A549 (cell line): ENCODE measurements around the gene BEX3. TPM values are rescaled to one million over a fixed set of nuclear protein-coding genes. Genes with fewer than 3 reads are reported as not detected.

Experiments
- ATAC-seq, 2 experiments: fragments of 200-7000 bp in 1 of 2; fragments of >200 bp in 1 of 2; cut with Nextera tagmentation in 1 of 2; cut with Tn5 transposase in 1 of 2; 3 replicates each; pipeline versions ENCODE4 v1.8.0 to v1.9.1; 2018 to 2020; ENCODE audit warnings: mild to moderate bottlenecking in 1 of 2, moderate library complexity in 1 of 2
- CTCF ChIA-PET: fragments of 300-600 bp; sonication (Branson Sonifier 250); formaldehyde crosslinking; extraction: SDS; loops from one replicate; lab custom pipeline; 2021; ENCODE audit warnings: antibody characterized with exemption, inconsistent platforms; lab: Yijun Ruan, JAX
- POLR2A ChIA-PET: fragments of 350-600 bp; formaldehyde crosslinking; extraction: SDS; loops from one replicate; lab custom pipeline; 2021; ENCODE audit warnings: antibody characterized with exemption, inconsistent platforms; lab: Yijun Ruan, JAX
- DNase-seq, 2 experiments: peaks; one replicate each; pipeline versions ENCODE4 v3.0.0 to v3.0.0-alpha.2; 2011 to 2016; ENCODE audit warnings: low read depth in 1 of 2, low spot score in 1 of 2
- FAIRE-seq: peaks from 2 replicates; lab custom pipeline; 2011; peaks lifted over from hg19 to GRCh38; lab: Jason Lieb, UNC
- H3K27ac ChIP-seq, 2 experiments: fragments of >200 bp; sonication (Bioruptor Twin); formaldehyde crosslinking; 3 replicates each; pipeline ENCODE4 v1.5.1; 2016 to 2017
- H3K4me1 ChIP-seq: fragments of >200 bp; sonication (Bioruptor Twin); formaldehyde crosslinking; 3 replicates; pipeline ENCODE4 v1.6.1; 2016
- H3K4me2 ChIP-seq: fragments of >200 bp; sonication (Bioruptor Twin); formaldehyde crosslinking; 3 replicates; pipeline ENCODE4 v1.6.1; 2016
- H3K4me3 ChIP-seq: fragments of >200 bp; sonication (Bioruptor Twin); formaldehyde crosslinking; 3 replicates; pipeline ENCODE4 v1.5.1; 2016
- H3K9me3 ChIP-seq: fragments of >200 bp; sonication (Bioruptor Twin); formaldehyde crosslinking; 3 replicates; pipeline ENCODE4 v1.6.1; 2016
- CBX8 ChIP-seq: fragments of 200-600 bp; sonication (generic); IDR thresholded peaks from 2 replicates; pipeline ENCODE4 v1.6.1; 2016
- CHD2 ChIP-seq: fragments of 150-350 bp; IDR thresholded peaks from 2 replicates; pipeline ENCODE4 v1.6.1; 2014; ENCODE audit warnings: low read length; ENCODE audit not compliant: partially characterized antibody
- CHD4 ChIP-seq: fragments of 200-600 bp; sonication (generic); IDR thresholded peaks from 2 replicates; pipeline ENCODE4 v1.6.1; 2016; ENCODE audit warnings: antibody characterized with exemption, mild to moderate bottlenecking, borderline replicate concordance
- EP300 ChIP-seq, 2 experiments: fragments of >200 bp; sonication (Bioruptor Twin); formaldehyde crosslinking; IDR thresholded peaks; 2 replicates in 1 of 2; 3 replicates in 1 of 2; pipeline ENCODE4 v1.6.1; 2016 to 2017
- ESRRA ChIP-seq: fragments of 150-350 bp; IDR thresholded peaks from 2 replicates; pipeline ENCODE4 v1.6.1; 2014; ENCODE audit warnings: mild to moderate bottlenecking, low read length, borderline replicate concordance
- FOSL2 ChIP-seq, 2 experiments: fragments of 450-650 bp in 1 of 2; fragments of >200 bp in 1 of 2; sonication (Bioruptor Twin) in 1 of 2; formaldehyde crosslinking; IDR thresholded peaks; 2 replicates each; pipeline versions ENCODE4 v1.5.0 to v1.6.1; 2016 to 2020; ENCODE audit warnings: mild to moderate bottlenecking in 1 of 2, moderate library complexity in 1 of 2
- HEYL ChIP-seq: fragments of 250-450 bp; sonication (Bioruptor Pico); IDR thresholded peaks from 2 replicates; pipeline ENCODE4 v1.8.0; 2021; ENCODE audit warnings: mild to moderate bottlenecking, moderate library complexity
- JUNB ChIP-seq: fragments of >200 bp; sonication (Bioruptor Twin); formaldehyde crosslinking; IDR thresholded peaks from 2 replicates; pipeline ENCODE4 v1.6.1; 2016
- MAFK ChIP-seq: fragments of 450-650 bp; IDR thresholded peaks from 2 replicates; pipeline ENCODE4 v1.6.1; 2014; ENCODE audit not compliant: partially characterized antibody
- MAZ ChIP-seq: fragments of 150-350 bp; IDR thresholded peaks from 2 replicates; pipeline ENCODE4 v1.6.1; 2014; ENCODE audit warnings: antibody characterized with exemption, low read depth, low read length, borderline replicate concordance
- MYC ChIP-seq: IDR thresholded peaks from 2 replicates; pipeline ENCODE4 v1.6.1; 2012; ENCODE audit warnings: mild to moderate bottlenecking, inconsistent platforms, low read length, improper control_type of control experiment, borderline replicate concordance
- NFE2L2 ChIP-seq: fragments of 150-350 bp; conservative IDR thresholded peaks from 2 replicates; pipeline ENCODE4 v1.6.1; 2014; ENCODE audit warnings: low read length
- POLR2A ChIP-seq: IDR thresholded peaks from 2 replicates; pipeline ENCODE4 v1.6.1; 2012; ENCODE audit warnings: mild to moderate bottlenecking, low read length
- SMC3 ChIP-seq: fragments of >200 bp; sonication (Bioruptor Twin); formaldehyde crosslinking; IDR thresholded peaks from 3 replicates; pipeline ENCODE4 v1.6.1; 2018; ENCODE audit warnings: inconsistent platforms
- TFCP2L1 ChIP-seq: fragments of 250-450 bp; sonication (Bioruptor Pico); IDR thresholded peaks from 2 replicates; pipeline ENCODE4 v1.5.0; 2021; ENCODE audit warnings: mild to moderate bottlenecking
- WGBS: methylation state at CpG from one replicate; pipeline ENCODE4 v1.1.6; 2017; ENCODE audit errors: missing lambda C conversion rate; 5-methylcytosine and 5-hydroxymethylcytosine counted together
- polyA plus RNA-seq, 4 experiments: library from polyadenylated mRNA; depleted of rRNA in 3 of 4; stranded (reverse); fragments of >200 nt; fragmentation: RNase III in 1 of 4; extraction: RNeasy Plus Mini Kit Qiagen cat#74134 plus additional on column Dnase treatment in 1 of 4; gene quantifications; 2 replicates in 3 of 4; 3 replicates in 1 of 4; pipeline ENCODE4 v1.2.3, GENCODE V29; 2011 to 2017
- TF ChIP-seq, protein P1 (sequence below): IDR thresholded peaks from 2 replicates; pipeline ENCODE4 v1.6.1; 2012
- TF ChIP-seq, protein P2 (sequence below): IDR thresholded peaks from 2 replicates; pipeline ENCODE4 v1.6.1; 2012; ENCODE audit warnings: low read depth, borderline replicate concordance
- TF ChIP-seq, protein P3 (sequence below): fragments of >200 bp; sonication (Bioruptor Twin); formaldehyde crosslinking; IDR thresholded peaks from 2 replicates; pipeline ENCODE4 v1.6.1; 2016
- TF ChIP-seq, protein P4 (sequence below): fragments of 250-450 bp; sonication (Bioruptor Pico); IDR thresholded peaks from 2 replicates; pipeline ENCODE4 v1.5.0; 2020; ENCODE audit warnings: low read depth, mild to moderate bottlenecking, moderate library complexity
- TF ChIP-seq, protein P5 (sequence below): fragments of >200 bp; sonication (Bioruptor Twin); formaldehyde crosslinking; IDR thresholded peaks from 3 replicates; pipeline ENCODE4 v1.6.1; 2016

Gene BEX3
- polyA plus RNA-seq, 2 of the 4 experiments (the other 2 are of a cell fraction), result 382 to 404 TPM

DNA sequence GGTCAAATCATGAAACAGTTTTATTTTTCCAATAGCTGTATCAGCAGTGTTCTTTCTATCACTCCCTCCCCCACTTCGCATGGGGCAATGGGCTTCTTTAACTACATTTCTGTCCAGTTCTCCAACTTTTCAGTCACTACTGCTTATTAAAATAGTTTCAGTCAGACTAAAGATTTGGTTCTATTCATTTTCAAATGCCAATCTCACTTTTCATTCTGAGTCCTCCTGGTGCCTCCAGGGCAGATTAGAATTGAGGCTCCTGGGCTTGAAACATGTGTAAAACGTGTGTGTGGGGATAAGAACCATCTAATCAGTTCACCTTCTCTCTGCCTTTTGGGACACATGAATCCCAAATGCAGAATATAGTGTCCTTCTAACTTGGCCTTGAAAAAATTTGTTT is 3.5 kb upstream of the BEX3 start:
- H3K27ac ChIP-seq, result peak overlapping the region; percentile 49 to 61; a peak in 3 of 6 replicates
- POLR2A ChIA-PET, result no interaction called here
- no peaks in the 10 kb centered on the region for H3K9me3 ChIP-seq
- 81% methylated on average over 2 of the region's 2 CpGs for WGBS
- no peak for FAIRE-seq
- H3K4me3 ChIP-seq, result no peak overlapping the region
- peaks cover 29% of the 10 kb centered on the region for H3K4me1 ChIP-seq
- no peak for DNase-seq
- ATAC-seq, result no peak
- TF ChIP-seq CHD2 (no peak), MAFK (no peak), MAZ (no peak), POLR2A (no peak), CHD4 (no peak), ESRRA (no peak), TFCP2L1 (no peak), MYC (no peak), EP300 (IDR thresholded peaks at IDR 0.05) (no peak), HEYL (CRISPR knock-in tag) (no peak), CBX8 (no peak), FOSL2 (IDR thresholded peaks at IDR 0.05) (no peak), FOSL2 (CRISPR knock-in tag; IDR thresholded peaks at IDR 0.05) (no peak)
- TF ChIP-seq, protein P1, sequence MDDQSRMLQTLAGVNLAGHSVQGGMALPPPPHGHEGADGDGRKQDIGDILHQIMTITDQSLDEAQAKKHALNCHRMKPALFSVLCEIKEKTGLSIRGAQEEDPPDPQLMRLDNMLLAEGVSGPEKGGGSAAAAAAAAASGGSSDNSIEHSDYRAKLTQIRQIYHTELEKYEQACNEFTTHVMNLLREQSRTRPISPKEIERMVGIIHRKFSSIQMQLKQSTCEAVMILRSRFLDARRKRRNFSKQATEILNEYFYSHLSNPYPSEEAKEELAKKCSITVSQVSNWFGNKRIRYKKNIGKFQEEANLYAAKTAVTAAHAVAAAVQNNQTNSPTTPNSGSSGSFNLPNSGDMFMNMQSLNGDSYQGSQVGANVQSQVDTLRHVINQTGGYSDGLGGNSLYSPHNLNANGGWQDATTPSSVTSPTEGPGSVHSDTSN, result no peak
- TF ChIP-seq, protein P2, sequence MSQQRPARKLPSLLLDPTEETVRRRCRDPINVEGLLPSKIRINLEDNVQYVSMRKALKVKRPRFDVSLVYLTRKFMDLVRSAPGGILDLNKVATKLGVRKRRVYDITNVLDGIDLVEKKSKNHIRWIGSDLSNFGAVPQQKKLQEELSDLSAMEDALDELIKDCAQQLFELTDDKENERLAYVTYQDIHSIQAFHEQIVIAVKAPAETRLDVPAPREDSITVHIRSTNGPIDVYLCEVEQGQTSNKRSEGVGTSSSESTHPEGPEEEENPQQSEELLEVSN, result no peak
- TF ChIP-seq, protein P3, sequence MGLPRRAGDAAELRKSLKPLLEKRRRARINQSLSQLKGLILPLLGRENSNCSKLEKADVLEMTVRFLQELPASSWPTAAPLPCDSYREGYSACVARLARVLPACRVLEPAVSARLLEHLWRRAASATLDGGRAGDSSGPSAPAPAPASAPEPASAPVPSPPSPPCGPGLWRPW, result no peak
- TF ChIP-seq, protein P4, sequence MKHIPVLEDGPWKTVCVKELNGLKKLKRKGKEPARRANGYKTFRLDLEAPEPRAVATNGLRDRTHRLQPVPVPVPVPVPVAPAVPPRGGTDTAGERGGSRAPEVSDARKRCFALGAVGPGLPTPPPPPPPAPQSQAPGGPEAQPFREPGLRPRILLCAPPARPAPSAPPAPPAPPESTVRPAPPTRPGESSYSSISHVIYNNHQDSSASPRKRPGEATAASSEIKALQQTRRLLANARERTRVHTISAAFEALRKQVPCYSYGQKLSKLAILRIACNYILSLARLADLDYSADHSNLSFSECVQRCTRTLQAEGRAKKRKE (CRISPR knock-in tag), result no peak
- CTCF ChIA-PET, result interaction anchor here (1.0 kb wide), 1 partner anchor 12 kb away, joined by 4 read pairs; no protein-coding TSS in a partner anchor
- peak overlapping the region; percentile 62; the same call in 2 of the 3 replicates for H3K4me2 ChIP-seq

DNA sequence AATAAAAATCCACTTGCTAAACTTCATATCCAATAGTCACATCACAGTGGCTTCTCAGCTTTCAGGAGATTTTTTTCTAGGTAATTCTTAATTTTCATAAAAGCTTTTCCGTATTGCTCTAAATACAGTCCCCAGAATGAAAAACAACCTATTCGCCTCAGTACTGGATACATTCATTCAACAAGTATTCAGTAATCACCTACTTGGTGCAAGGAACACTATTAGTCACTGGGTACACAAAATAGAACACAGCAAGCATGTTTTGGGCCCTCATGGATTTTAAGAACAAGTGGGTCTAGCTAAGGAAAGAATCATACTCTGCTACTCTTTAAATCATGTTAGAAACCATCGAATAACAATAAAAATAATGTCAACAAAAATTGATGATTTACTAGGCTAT is 2.8 kb upstream of the BEX3 start:
- Histone ChIP-seq H3K4me3 (no peak overlapping the region), H3K27ac (peak overlapping the region; percentile 34 to 61; a peak in 4 of 6 replicates), H3K9me3 (no peaks in the 10 kb centered on the region), H3K4me2 (peak overlapping the region; percentile 62), H3K4me1 (peaks cover 32% of the 10 kb centered on the region)
- FAIRE-seq (peak; percentile 56), ATAC-seq (peak in 1 of 2 experiments; percentile 35; a peak in 2 of 6 replicates), DNase-seq (peak; percentile 40 to 50)
- peak; percentile 23; the same call in 1 of the 2 replicates for TF ChIP-seq JUNB
- TF ChIP-seq, protein P3, result no peak
- TF ChIP-seq NFE2L2, result no peak
- TF ChIP-seq MAFK, result no peak
- TF ChIP-seq, protein P5, sequence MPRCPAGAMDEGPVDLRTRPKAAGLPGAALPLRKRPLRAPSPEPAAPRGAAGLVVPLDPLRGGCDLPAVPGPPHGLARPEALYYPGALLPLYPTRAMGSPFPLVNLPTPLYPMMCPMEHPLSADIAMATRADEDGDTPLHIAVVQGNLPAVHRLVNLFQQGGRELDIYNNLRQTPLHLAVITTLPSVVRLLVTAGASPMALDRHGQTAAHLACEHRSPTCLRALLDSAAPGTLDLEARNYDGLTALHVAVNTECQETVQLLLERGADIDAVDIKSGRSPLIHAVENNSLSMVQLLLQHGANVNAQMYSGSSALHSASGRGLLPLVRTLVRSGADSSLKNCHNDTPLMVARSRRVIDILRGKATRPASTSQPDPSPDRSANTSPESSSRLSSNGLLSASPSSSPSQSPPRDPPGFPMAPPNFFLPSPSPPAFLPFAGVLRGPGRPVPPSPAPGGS, result no peak
- TF ChIP-seq FOSL2 (IDR thresholded peaks at IDR 0.05), result 0 out of 2 replicates have a peak, but pooled peaks have one; percentile 20
- TF ChIP-seq FOSL2 (CRISPR knock-in tag; IDR thresholded peaks at IDR 0.05), result peak; percentile 71
- no peak for TF ChIP-seq SMC3
- CTCF ChIA-PET, result no interaction called here
- POLR2A ChIA-PET, result interaction anchor here (0.6 kb wide), 1 partner anchor 18 kb away, joined by 4 read pairs; the partner anchor contains the start of gene TCEAL9
- WGBS, result 7% methylated on average over 3 of the region's 3 CpGs
